PC-3 (cell line): Measurements from ENCODE around the gene SPSB1. TPM values are rescaled to one million over a fixed set of nuclear protein-coding genes. Genes with fewer than 3 reads are reported as not detected.

Source experiments
- ATAC-seq: fragments of 200-7000 bp; cut with Tn5 transposase; 2 replicates; pipeline ENCODE4 v1.9.1; 2020; ENCODE audit warnings: mild to moderate bottlenecking, moderate library complexity
- BruUV-seq: library from RNA; stranded (reverse); fragments of 400-500 nt; replicated peaks from 2 replicates; lab custom pipeline; 2021; lab: Mats Ljungman, UMichigan
- CTCF ChIA-PET: fragments of 300-600 bp; sonication (Branson Sonifier 250); formaldehyde crosslinking; loops from one replicate; lab custom pipeline; 2022; ENCODE audit warnings: antibody characterized with exemption; lab: Charles Lee
- POLR2A ChIA-PET: fragments of 300-600 bp; sonication (Branson Sonifier 250); formaldehyde crosslinking; loops from one replicate; lab custom pipeline; 2022; ENCODE audit warnings: antibody characterized with exemption; ENCODE audit not compliant: unreplicated experiment; lab: Charles Lee
- DNase-seq: peaks from one replicate; pipeline ENCODE4 v3.0.0-alpha.2; 2015
- H2AFZ ChIP-seq: fragments of 300-600 bp; sonication (generic); 2 replicates; pipeline ENCODE4 v1.6.0; 2016; ENCODE audit warnings: antibody characterized with exemption, low read length
- H3F3A ChIP-seq: fragments of 300-600 bp; sonication (generic); one replicate; pipeline ENCODE4 v1.6.0; 2017; ENCODE audit warnings: antibody characterized with exemption, low read length, control low read depth, mild to moderate bottlenecking; ENCODE audit not compliant: unreplicated experiment
- H3K27ac ChIP-seq: fragments of 300-600 bp; sonication (generic); 2 replicates; pipeline ENCODE4 v1.5.1; 2016; ENCODE audit warnings: mild to moderate bottlenecking, low read length
- H3K27me3 ChIP-seq: fragments of 300-600 bp; sonication (generic); 2 replicates; pipeline ENCODE4 v1.6.1; 2016; ENCODE audit warnings: low read length, mixed read lengths
- H3K36me3 ChIP-seq: fragments of 300-600 bp; sonication (generic); 2 replicates; pipeline ENCODE4 v1.6.1; 2016; ENCODE audit warnings: low read depth, mixed run types, low read length, mixed read lengths
- H3K4me1 ChIP-seq: fragments of 300-600 bp; sonication (generic); 2 replicates; pipeline ENCODE4 v1.5.1; 2016; ENCODE audit warnings: low read length; ENCODE audit not compliant: insufficient read depth
- H3K4me2 ChIP-seq: fragments of 300-600 bp; sonication (generic); 2 replicates; pipeline ENCODE4 v1.6.0; 2016; ENCODE audit warnings: low read length
- H3K4me3 ChIP-seq: fragments of 300-600 bp; sonication (generic); 2 replicates; pipeline ENCODE4 v1.5.1; 2016; ENCODE audit warnings: mild to moderate bottlenecking, low read length, mixed read lengths
- H3K79me2 ChIP-seq: fragments of 300-600 bp; sonication (generic); 2 replicates; pipeline ENCODE4 v1.6.1; 2017; ENCODE audit warnings: low read length, mixed read lengths
- H3K9ac ChIP-seq: fragments of 300-600 bp; sonication (generic); 2 replicates; pipeline ENCODE4 v1.6.0; 2016; ENCODE audit warnings: mild to moderate bottlenecking, low read length
- H3K9me2 ChIP-seq: fragments of 300-600 bp; sonication (generic); replicated peaks from 2 replicates; pipeline ENCODE4 v1.6.1; 2016; ENCODE audit warnings: mixed run types, low read length, mixed read lengths
- H3K9me3 ChIP-seq: fragments of 300-600 bp; sonication (generic); 2 replicates; pipeline ENCODE4 v1.6.1; 2016; ENCODE audit warnings: low read length, mixed read lengths
- H4K20me1 ChIP-seq: fragments of 300-600 bp; sonication (generic); 2 replicates; pipeline ENCODE4 v1.6.1; 2016; ENCODE audit warnings: low read length, mixed read lengths
- EZH2 ChIP-seq: fragments of 300-600 bp; sonication (generic); IDR thresholded peaks from one replicate; pipeline ENCODE4 v1.6.1; 2017; ENCODE audit warnings: antibody characterized with exemption, mild to moderate bottlenecking, low read length; ENCODE audit not compliant: unreplicated experiment
- EZH2phosphoT487 ChIP-seq: fragments of 300-600 bp; sonication (generic); IDR thresholded peaks from 2 replicates; pipeline ENCODE4 v1.6.1; 2018; ENCODE audit warnings: mild to moderate bottlenecking, antibody characterized with exemption, low read length, borderline replicate concordance
- intact Hi-C: fragments of 100-400 bp; cut with micrococcal nuclease; formaldehyde crosslinking; loops from 2 replicates; pipeline ENCODE4 v1.9.0; 2023
- total RNA-seq: library from RNA; depleted of rRNA; stranded (reverse); fragments of >200 nt; gene quantifications from 2 replicates; pipeline ENCODE4 v1.2.3, GENCODE V29; 2014
- TF ChIP-seq, protein P1 (sequence below): fragments of 300-600 bp; sonication (generic); conservative IDR thresholded peaks from 2 replicates; pipeline ENCODE4 v1.5.1; 2017; ENCODE audit warnings: antibody characterized with exemption, low read depth, mild to moderate bottlenecking, low read length

Gene SPSB1
- total RNA-seq, 1 experiment from 2014 or later, result 18.1 TPM

DNA sequence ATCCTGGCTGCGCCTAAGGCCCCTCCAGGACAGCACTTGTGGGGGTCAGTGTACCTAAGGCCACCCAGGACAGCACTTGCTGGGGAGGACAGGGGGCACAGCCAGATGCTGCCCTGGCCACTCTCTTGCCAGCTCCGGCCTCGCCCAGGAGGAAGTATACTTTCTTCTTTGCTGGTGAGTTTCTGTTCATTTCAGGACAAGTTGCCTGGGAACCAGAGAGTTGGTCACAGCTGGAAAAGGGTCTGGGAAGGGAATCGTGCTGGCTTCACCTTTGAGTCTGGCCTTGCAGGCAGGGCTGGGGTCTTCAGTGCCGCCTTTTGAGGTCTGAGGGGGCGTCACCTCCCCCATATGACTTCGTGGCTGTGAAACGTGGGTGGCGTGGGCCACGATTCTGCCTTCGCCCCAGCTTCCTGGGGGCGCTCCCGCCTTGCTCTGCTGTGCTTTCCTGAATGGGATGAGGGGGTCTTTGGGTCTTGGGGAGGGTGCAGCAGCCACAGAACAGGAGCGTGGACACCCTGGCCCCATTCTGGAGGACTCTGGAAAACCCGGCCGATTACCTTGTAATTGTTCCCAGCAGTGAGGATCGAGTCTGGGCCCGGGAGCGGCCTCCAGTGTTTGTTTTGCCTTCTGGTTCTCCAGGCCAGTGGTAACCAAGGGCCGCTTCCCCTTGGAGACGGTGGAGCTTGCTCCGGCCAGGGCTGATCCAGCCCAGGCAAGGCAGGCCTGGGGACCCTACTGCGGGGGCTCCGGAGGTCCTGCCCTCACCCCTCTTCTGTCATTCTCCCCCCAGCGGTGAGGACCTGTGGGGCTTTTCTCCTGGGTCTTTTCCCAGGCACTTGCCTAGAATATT, 45.9 kb downstream of the SPSB1 start:
- peaks cover 84% of the 10 kb centered on the region for H3K79me2 ChIP-seq
- TF ChIP-seq EZH2 (no peak), EZH2phosphoT487 (no peak)
- TF ChIP-seq, protein P1, sequence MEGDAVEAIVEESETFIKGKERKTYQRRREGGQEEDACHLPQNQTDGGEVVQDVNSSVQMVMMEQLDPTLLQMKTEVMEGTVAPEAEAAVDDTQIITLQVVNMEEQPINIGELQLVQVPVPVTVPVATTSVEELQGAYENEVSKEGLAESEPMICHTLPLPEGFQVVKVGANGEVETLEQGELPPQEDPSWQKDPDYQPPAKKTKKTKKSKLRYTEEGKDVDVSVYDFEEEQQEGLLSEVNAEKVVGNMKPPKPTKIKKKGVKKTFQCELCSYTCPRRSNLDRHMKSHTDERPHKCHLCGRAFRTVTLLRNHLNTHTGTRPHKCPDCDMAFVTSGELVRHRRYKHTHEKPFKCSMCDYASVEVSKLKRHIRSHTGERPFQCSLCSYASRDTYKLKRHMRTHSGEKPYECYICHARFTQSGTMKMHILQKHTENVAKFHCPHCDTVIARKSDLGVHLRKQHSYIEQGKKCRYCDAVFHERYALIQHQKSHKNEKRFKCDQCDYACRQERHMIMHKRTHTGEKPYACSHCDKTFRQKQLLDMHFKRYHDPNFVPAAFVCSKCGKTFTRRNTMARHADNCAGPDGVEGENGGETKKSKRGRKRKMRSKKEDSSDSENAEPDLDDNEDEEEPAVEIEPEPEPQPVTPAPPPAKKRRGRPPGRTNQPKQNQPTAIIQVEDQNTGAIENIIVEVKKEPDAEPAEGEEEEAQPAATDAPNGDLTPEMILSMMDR, result no peak
- ATAC-seq (no peak), DNase-seq (no peak)
- H3K9ac ChIP-seq, result no peak overlapping the region
- POLR2A ChIA-PET, result no interaction called here
- H3K4me3 ChIP-seq, result no peak overlapping the region
- H3K4me1 ChIP-seq, result no peaks in the 10 kb centered on the region
- H3K9me3 ChIP-seq, result no peaks in the 10 kb centered on the region
- CTCF ChIA-PET, result no interaction called here
- intact Hi-C loops, result no loop called here
- no peaks in the 10 kb centered on the region for H3K9me2 ChIP-seq
- no peaks in the 10 kb centered on the region for H3K36me3 ChIP-seq
- no peaks in the 10 kb centered on the region for H3K27me3 ChIP-seq
- no TSS peak for BruUV-seq
- H3K4me2 ChIP-seq, result no peak overlapping the region
- H2AFZ ChIP-seq, result no peak overlapping the region
- H3K27ac ChIP-seq, result no peak overlapping the region
- no peaks in the 10 kb centered on the region for H3F3A ChIP-seq
- 0 out of 2 replicates have a peak, but pooled peaks cover 4% of the 10 kb centered on the region for H4K20me1 ChIP-seq

DNA sequence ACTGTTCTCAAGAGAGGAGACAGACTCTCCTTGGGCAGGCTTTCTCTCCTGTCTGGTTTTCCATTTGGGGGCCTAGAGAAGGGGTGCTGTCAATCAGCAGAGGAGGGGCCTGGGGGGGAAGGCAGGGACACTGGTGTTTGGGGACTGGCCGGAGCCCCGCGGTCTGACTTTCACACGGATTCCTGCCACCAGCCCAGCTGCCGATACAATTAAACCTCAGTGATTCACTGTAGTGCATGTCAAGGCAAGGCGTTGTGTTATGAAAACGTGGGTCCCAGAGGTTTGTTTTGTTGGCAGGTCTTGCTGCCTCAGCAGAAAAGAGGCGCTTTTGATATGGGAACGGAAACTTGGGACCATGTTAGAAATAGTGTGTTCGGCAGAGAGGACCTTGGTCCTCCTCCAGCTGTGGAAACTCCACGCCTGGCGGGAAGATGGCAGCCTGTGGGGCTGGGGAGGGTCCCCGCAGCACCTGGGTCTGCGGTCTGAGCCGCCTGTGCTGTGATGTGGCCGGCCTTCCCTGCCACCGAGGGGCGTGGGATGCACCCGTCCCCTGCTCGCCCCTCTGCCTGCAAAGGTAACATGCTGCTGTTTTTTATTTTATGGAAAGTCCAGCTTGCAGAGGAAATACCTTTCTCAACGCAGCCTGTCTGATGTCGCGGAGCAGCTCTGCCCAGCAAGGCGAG, 47.6 kb downstream of the SPSB1 start:
- Histone ChIP-seq H3K27me3 (no peaks in the 10 kb centered on the region), H3K27ac (no peak overlapping the region), H3K36me3 (no peaks in the 10 kb centered on the region), H3K4me2 (no peak overlapping the region), H3K9ac (no peak overlapping the region), H3K79me2 (peaks cover 86% of the 10 kb centered on the region), H2AFZ (no peak overlapping the region), H3K9me2 (no peaks in the 10 kb centered on the region), H3K4me3 (no peak overlapping the region), H4K20me1 (0 out of 2 replicates have a peak, but pooled peaks cover 4% of the 10 kb centered on the region), H3K9me3 (no peaks in the 10 kb centered on the region), H3K4me1 (no peaks in the 10 kb centered on the region), H3F3A (no peaks in the 10 kb centered on the region)
- TF ChIP-seq EZH2phosphoT487, result no peak
- no peak for TF ChIP-seq EZH2
- TF ChIP-seq, protein P1, result no peak
- no peak for ATAC-seq
- ChIA-PET CTCF (no interaction called here), POLR2A (interaction anchor here (0.6 kb wide), 1 partner anchor 73 kb away, joined by 3 read pairs; no protein-coding TSS in a partner anchor)
- no peak for DNase-seq
- no TSS peak for BruUV-seq
- intact Hi-C loops, result no loop called here
